ENCODE measurements around the gene RADX. TPM values are rescaled to one million over a fixed set of nuclear protein-coding genes. Genes with fewer than 3 reads are reported as not detected.
A peak's percentile ranks its signal among the peaks of the same experiment; 100 is the strongest.

Gene RADX
- polyA plus RNA-seq, 3 donors, result 0.05 TPM; not detected in 2

- Mint-ChIP-seq H3K9me3 (peaks cover 0 to 7% (median 0%) of the 10 kb centered on the region in 7 donors), H3K36me3 (no peaks in the 10 kb centered on the region), H3K27me3 (ENCODE audit: low read depth in 3 of 3) (peaks cover 0 to 1% (median 0%) of the 10 kb centered on the region in 3 donors), H3K4me3 (no peak overlapping the region), H3K27ac (no peak overlapping the region), H3K4me1 (no peaks in the 10 kb centered on the region)
- no peaks in the 10 kb centered on the region for H3K9me3 ChIP-seq (replicated peaks in 1 of 2; ENCODE audit: control insufficient read depth in 1 of 2, insufficient read depth in 1 of 2, low read length in 2 of 2)
- H3K36me3 ChIP-seq (replicated peaks in 1 of 2; ENCODE audit: control insufficient read depth in 1 of 2, insufficient read depth in 2 of 2, low read length in 2 of 2), result no peaks in the 10 kb centered on the region
- H3K4me3 ChIP-seq (replicated peaks in 1 of 3; ENCODE audit: low read depth in 2 of 3, low read length in 3 of 3), result no peak overlapping the region
- H3K4me1 ChIP-seq (ENCODE audit: control insufficient read depth in 1 of 2, insufficient read depth in 2 of 2, low read length in 2 of 2), result no peaks in the 10 kb centered on the region
- no peak for TF ChIP-seq CTCF (IDR thresholded peaks at IDR 0.05)
- no peaks in the 10 kb centered on the region for H4K20me1 ChIP-seq (ENCODE audit: insufficient read depth, low read length)
- H3K4me2 ChIP-seq (replicated peaks; ENCODE audit: extremely low read depth, low read length, poor library complexity, severe bottlenecking), result no peak overlapping the region
- no peak for DNase-seq
- no peak overlapping the region for H3K9ac ChIP-seq (ENCODE audit: insufficient read depth, low read length, poor library complexity, severe bottlenecking)
- intact Hi-C loops (cut with micrococcal nuclease), result no loop called here
- no CpG with 5 or more reads among the region's 4 CpGs for WGBS (ENCODE audit: insufficient coverage)
- H3K27ac ChIP-seq (ENCODE audit: low read depth in 1 of 2, low read length in 2 of 2), result no peak overlapping the region
- H3K79me2 ChIP-seq (ENCODE audit: insufficient read depth, low read length), result no peaks in the 10 kb centered on the region
- H3K27me3 ChIP-seq (ENCODE audit: control insufficient read depth in 2 of 2, insufficient read depth in 2 of 2, low read length in 2 of 2), result no peaks in the 10 kb centered on the region
- no peak overlapping the region for H2AFZ ChIP-seq (ENCODE audit: insufficient read depth, low read depth, low read length, poor library complexity, severe bottlenecking)
Observed at GRCh38 chrX:106718709-106719108, 106.9 kb downstream of the RADX start.

- no peak overlapping the region for H3K9ac ChIP-seq (ENCODE audit: insufficient read depth, low read length, poor library complexity, severe bottlenecking)
- no peaks in the 10 kb centered on the region for H3K4me1 ChIP-seq (ENCODE audit: control insufficient read depth in 1 of 2, insufficient read depth in 2 of 2, low read length in 2 of 2)
- no peaks in the 10 kb centered on the region for H4K20me1 ChIP-seq (ENCODE audit: insufficient read depth, low read length)
- 27% methylated on average over 2 of the region's 8 CpGs for WGBS (ENCODE audit: insufficient coverage)
- no peaks in the 10 kb centered on the region for H3K36me3 ChIP-seq (replicated peaks in 1 of 2; ENCODE audit: control insufficient read depth in 1 of 2, insufficient read depth in 2 of 2, low read length in 2 of 2)
- no peak overlapping the region for H3K4me3 ChIP-seq (replicated peaks in 1 of 3; ENCODE audit: low read depth in 2 of 3, low read length in 3 of 3)
- no peak overlapping the region for H2AFZ ChIP-seq (ENCODE audit: insufficient read depth, low read depth, low read length, poor library complexity, severe bottlenecking)
- Mint-ChIP-seq H3K27ac (no peak overlapping the region), H3K4me1 (no peaks in the 10 kb centered on the region), H3K27me3 (ENCODE audit: low read depth in 3 of 3) (peaks cover 25 to 31% (median 26%) of the 10 kb centered on the region in 3 donors), H3K36me3 (no peaks in the 10 kb centered on the region), H3K4me3 (peak overlapping the region in 1 of 2 donors; percentile 7), H3K9me3 (peaks cover 0 to 7% (median 4%) of the 10 kb centered on the region in 7 donors)
- peaks cover 19 to 46% of the 10 kb centered on the region in 2 donors for H3K27me3 ChIP-seq (ENCODE audit: control insufficient read depth in 2 of 2, insufficient read depth in 2 of 2, low read length in 2 of 2)
- no peak overlapping the region for H3K4me2 ChIP-seq (replicated peaks; ENCODE audit: extremely low read depth, low read length, poor library complexity, severe bottlenecking)
- DNase-seq, result no peak
- no peak overlapping the region for H3K27ac ChIP-seq (ENCODE audit: low read depth in 1 of 2, low read length in 2 of 2)
- TF ChIP-seq CTCF (IDR thresholded peaks at IDR 0.05), result no peak
- H3K9me3 ChIP-seq (replicated peaks in 1 of 2; ENCODE audit: control insufficient read depth in 1 of 2, insufficient read depth in 1 of 2, low read length in 2 of 2), result peaks cover 0 to 7% of the 10 kb centered on the region in 2 donors
- intact Hi-C loops (cut with micrococcal nuclease), result no loop called here
- no peaks in the 10 kb centered on the region for H3K79me2 ChIP-seq (ENCODE audit: insufficient read depth, low read length)
Observed at GRCh38 chrX:106725931-106726330, 114.2 kb downstream of the RADX start.

All from CD14-positive monocyte (primary cell).